ENCODE results near the gene MISFA.
A peak's percentile ranks its signal among the peaks of the same experiment; 100 is the strongest.

MISFA gene

DNA sequence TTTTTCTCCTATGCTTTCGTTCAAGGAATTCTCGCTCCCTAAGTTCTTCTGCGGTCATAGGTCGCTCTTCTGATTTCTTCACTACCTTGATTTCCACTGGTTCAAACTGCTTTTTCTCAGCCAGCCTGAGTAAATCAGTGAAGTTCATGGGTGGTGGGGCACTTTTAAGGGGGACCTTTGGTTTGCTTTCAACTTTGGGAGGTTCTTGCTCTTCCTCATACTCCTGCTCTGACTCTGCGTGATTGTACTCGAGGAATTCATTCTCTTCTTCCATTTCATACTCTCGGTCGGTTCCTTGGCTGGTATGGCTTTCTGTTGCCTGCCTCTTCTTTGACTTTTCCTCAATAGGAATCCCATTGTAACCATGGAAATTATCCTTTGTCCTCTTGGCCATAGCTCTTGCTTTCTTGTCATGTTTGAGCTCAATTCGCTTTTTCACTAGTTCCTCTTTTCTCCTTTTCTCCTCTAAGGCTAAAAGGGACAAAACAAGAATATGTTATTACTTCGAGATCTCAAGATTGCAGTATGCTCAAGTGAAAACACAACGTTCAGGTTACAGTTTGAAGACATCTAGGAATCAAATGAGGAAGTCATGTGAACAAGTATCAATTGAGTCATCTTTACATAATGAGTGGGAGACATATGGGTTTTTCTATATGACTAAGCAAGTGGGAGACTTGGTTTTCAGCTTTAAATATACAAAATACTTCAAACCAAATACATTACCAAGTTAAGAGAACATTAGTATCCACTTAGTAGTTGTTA is 16.2 kb downstream of the MISFA start:
- TF ChIP-seq, protein P1, sequence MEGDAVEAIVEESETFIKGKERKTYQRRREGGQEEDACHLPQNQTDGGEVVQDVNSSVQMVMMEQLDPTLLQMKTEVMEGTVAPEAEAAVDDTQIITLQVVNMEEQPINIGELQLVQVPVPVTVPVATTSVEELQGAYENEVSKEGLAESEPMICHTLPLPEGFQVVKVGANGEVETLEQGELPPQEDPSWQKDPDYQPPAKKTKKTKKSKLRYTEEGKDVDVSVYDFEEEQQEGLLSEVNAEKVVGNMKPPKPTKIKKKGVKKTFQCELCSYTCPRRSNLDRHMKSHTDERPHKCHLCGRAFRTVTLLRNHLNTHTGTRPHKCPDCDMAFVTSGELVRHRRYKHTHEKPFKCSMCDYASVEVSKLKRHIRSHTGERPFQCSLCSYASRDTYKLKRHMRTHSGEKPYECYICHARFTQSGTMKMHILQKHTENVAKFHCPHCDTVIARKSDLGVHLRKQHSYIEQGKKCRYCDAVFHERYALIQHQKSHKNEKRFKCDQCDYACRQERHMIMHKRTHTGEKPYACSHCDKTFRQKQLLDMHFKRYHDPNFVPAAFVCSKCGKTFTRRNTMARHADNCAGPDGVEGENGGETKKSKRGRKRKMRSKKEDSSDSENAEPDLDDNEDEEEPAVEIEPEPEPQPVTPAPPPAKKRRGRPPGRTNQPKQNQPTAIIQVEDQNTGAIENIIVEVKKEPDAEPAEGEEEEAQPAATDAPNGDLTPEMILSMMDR (IDR thresholded peaks at IDR 0.05; ENCODE audit: low read depth, low read length), result no peak
- peak in 1 of 2 donors; percentile 23 for DNase-seq (ENCODE audit: low read depth in 2 of 2)
- no peak overlapping the region for H3K4me3 ChIP-seq (replicated peaks in 1 of 2; ENCODE audit: low read depth in 2 of 2, low read length in 2 of 2)

DNA sequence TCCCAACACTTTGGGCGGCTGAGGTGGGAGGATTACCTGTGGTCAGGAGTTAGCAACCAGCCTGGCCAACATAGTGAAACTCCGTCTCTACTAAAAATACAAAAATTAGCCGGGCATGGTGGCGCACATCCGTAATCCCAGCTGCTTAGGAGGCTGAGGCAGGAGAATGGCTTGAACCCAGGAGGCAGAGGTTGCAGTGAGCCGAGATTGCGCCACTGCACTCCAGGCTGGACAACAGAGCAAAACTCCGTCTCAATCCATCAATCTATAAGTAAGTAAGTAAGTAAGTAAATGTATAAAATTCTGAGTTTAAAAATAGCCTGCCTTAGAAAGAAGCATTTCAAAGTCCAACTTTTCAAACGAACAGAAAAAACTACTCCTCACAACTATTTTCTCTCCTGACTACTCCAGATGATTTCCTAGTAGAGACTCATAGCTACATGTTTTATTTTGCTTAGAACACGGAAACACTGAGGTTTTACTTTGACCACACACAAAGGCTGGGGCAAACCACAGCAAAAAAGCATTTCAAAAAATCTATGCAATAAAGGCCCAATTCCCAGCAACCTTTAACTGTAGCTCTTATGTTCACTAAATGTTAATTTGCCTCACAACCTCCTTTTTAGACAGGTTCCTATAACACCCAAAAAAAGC is 18.2 kb downstream of the MISFA start:
- H3K4me3 ChIP-seq (replicated peaks in 1 of 2; ENCODE audit: low read depth in 2 of 2, low read length in 2 of 2), result no peak overlapping the region
- TF ChIP-seq, protein P1 (IDR thresholded peaks at IDR 0.05; ENCODE audit: low read depth, low read length), result no peak
- DNase-seq (ENCODE audit: low read depth in 2 of 2), result peak; percentile 54 to 57

DNA sequence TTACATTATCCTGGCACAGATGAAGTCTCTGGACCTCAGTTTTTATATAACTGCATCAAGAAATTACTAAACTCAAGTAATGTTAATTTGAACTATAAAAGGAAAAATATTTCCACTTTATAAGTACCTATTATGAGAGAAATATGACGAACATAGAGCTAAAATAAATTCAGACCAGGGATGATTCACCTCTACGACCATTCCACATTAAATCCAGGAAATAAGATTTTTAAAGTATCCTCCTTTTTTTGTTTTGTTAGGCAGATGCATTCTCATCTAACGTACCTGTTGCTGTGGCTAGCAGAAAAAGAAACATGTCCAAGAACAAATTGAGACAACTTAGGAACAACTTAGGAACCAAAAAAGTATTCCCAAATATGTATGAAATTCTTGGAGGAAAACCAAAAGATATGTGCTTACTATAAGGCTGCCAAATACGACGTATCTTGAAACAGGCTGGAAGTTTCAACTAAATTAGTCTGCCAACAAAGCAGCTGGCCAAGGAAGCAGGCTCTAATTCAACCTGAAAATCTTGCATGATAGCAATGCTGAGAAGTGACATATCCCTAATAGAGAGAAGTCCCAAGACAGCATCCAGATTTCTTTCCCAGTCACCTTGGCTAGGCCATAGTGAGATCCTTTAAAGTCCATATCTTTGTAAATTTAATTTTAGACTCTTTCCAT is 18.9 kb downstream of the MISFA start:
- TF ChIP-seq, protein P1 (IDR thresholded peaks at IDR 0.05; ENCODE audit: low read depth, low read length), result no peak
- no peak overlapping the region for H3K4me3 ChIP-seq (replicated peaks in 1 of 2; ENCODE audit: low read depth in 2 of 2, low read length in 2 of 2)
- DNase-seq (ENCODE audit: low read depth in 2 of 2), result peak; percentile 50 to 84

DNA sequence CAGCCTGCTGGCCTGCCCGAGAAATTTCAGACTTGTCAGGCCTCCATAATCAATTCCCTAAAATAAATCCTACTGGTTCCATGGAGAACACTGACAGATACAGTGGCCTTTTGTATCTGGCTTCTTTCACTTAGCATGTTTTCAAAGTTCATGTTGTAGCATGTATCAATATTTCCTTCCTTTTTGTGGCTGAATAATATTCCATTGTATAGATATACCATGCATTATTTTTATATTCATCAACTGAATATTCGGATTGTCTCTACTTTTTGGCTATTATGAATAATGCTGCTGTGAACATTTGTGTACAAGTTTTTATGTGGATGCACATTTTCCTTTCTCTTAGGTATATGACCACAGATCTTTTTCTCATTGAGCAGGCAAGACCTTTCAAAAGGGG is 24.1 kb downstream of the MISFA start:
- TF ChIP-seq, protein P1 (IDR thresholded peaks at IDR 0.05; ENCODE audit: low read depth, low read length), result no peak
- no peak for DNase-seq (ENCODE audit: low read depth in 2 of 2)
- H3K4me3 ChIP-seq (replicated peaks in 1 of 2; ENCODE audit: low read depth in 2 of 2, low read length in 2 of 2), result no peak overlapping the region

DNA sequence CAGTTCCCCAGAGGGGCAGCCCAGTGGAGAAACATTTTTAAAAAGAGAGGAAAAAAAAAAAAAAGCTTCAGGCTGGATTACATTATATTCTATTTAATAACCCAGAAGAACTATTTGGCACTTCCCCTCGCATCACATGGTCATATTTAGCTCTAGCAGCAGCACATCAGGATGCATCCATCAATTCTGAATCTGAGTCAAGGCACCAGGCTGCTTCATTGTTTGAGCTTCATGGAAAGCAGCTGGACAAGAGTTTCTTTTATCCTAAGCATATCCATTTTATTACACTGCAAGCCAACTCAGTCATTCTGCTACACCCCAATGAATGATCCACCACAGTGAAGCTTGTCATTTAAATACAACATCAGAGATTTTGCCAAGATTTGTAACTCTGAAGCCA is 24.6 kb downstream of the MISFA start:
- no peak overlapping the region for H3K4me3 ChIP-seq (replicated peaks in 1 of 2; ENCODE audit: low read depth in 2 of 2, low read length in 2 of 2)
- TF ChIP-seq, protein P1 (IDR thresholded peaks at IDR 0.05; ENCODE audit: low read depth, low read length), result no peak
- no peak for DNase-seq (ENCODE audit: low read depth in 2 of 2)

DNA sequence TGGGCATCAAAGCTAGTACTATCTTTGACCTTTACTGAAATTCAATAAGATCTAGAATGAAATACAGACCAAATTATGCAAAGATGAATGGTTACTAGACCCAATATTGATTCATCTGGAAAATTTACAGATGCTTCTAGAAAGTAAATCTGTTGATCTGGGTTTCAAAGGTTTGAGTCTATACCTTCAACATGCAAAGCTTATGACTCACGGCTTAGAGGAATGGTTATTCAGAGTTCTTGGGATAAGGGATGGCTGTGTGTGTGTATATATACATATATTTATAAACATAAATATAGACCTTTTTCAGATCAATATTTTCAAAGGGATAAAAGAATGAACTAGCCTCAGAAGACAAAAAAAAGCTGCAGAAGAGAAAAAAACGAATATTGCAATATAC is 33.3 kb downstream of the MISFA start:
- peak overlapping the region; percentile 67 to 92 for H3K4me3 ChIP-seq (replicated peaks in 1 of 2; ENCODE audit: low read depth in 2 of 2, low read length in 2 of 2)
- no peak for DNase-seq (ENCODE audit: low read depth in 2 of 2)
- TF ChIP-seq, protein P1 (IDR thresholded peaks at IDR 0.05; ENCODE audit: low read depth, low read length), result no peak
